ENCODE measurements around the gene ABHD5. TPM values are rescaled to one million over a fixed set of nuclear protein-coding genes. Genes with fewer than 3 reads are reported as not detected.

The ABHD5 gene
- total RNA-seq, 1 donor from 2014 or later: 24.9 TPM

DNA sequence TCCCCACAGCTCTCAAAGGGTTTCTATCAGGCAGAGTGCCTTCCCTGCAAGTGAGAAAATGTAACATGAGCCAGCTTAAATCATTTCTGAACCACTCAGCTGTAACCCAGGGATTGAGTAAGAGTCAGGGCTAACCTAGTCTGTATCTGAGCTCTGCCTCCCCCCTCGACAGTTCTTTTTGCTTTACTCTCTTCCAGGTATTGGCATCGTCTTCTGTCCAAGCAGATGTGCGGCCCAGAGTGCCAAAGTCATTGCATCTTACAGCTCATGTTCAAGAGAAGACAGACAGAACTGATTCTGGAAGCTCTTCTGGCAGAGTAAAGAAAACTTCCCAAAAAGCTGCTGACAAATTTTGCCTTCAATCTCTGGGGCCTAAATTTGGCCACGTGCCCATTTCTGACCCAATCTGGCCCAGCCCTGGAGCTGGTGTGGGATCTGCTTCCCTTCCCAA is 74.8 kb downstream of the ABHD5 start:
- ATAC-seq (ENCODE audit: poor library complexity) (peak; percentile 14), DNase-seq (peak; percentile 54)
- intact Hi-C loops (cut with DNase I): loop anchor here (10.0 kb wide), 1 partner anchor 221 kb away; no protein-coding TSS in a partner anchor

DNA sequence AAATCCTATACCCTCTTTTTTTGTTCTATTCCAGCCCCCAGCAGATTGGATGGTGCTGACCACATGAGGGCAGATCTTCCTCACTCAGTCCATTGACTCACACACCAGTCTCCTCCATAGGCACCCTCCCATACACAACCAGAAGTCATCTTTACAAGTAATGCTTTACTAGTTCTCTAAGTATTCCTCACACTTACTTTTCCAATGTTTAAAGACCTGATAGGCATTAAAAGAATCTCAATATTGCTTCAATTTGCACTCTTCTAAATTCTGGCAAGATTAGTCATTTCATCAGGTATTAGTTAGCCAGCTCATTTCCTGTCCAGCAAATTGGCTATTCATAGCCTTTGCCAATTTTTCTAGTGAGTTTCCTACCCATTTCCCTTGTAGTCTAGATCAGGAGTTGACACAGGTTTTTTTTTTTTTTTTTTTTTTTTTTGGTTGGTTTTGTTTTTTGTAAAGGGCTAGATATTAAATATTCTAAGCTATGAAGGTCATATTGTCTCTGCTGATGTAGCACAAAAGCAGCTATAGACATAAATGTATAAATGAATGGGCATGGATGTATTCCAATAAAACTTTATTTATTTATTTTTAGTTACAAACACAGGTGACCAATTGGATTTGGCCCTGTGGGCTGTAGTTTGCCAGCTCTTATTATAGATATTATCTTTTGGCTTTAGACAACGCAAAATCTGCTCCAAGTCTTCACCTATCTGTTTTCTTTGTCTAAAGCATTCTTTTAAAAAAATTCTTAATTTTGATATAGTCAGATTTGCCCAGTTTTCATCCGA is 76.1 kb downstream of the ABHD5 start:
- no peak for DNase-seq
- no peak for ATAC-seq (ENCODE audit: poor library complexity)
- intact Hi-C loops (cut with DNase I): loop anchor here (10.0 kb wide), 1 partner anchor 222 kb away; no protein-coding TSS in a partner anchor

DNA sequence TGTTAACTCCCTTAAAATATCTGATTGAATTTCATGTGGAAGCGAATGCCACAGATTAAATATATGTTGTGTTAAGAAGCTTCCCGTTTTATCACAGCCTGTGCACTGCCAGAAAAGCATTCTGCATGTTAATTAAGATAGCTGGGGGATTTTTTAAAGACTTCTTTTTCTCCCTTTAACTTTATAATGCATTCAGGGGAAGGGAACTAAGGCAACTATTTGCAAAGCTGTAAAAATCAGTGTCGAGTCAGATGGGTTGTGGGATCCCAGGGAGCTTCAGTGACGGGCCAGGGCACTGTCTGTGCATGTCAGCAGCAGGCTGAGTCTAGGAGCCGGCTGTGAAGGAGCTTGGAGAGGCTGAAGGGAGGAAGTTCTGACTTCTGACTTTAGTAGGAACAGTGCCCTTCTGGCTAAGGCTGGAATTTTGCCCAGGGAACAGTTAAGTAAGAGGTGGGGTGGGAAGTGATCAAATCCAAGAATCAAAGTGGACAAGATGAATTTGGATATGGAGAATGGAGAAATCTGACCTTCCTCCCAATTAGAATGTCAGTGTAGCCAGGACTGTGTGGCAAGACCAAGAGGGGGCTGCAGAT is 77.7 kb downstream of the ABHD5 start:
- peak; percentile 64 for DNase-seq
- peak; percentile 15 for ATAC-seq (ENCODE audit: poor library complexity)
- intact Hi-C loops (cut with DNase I): loop anchor here (10.0 kb wide), 1 partner anchor 224 kb away; no protein-coding TSS in a partner anchor

DNA sequence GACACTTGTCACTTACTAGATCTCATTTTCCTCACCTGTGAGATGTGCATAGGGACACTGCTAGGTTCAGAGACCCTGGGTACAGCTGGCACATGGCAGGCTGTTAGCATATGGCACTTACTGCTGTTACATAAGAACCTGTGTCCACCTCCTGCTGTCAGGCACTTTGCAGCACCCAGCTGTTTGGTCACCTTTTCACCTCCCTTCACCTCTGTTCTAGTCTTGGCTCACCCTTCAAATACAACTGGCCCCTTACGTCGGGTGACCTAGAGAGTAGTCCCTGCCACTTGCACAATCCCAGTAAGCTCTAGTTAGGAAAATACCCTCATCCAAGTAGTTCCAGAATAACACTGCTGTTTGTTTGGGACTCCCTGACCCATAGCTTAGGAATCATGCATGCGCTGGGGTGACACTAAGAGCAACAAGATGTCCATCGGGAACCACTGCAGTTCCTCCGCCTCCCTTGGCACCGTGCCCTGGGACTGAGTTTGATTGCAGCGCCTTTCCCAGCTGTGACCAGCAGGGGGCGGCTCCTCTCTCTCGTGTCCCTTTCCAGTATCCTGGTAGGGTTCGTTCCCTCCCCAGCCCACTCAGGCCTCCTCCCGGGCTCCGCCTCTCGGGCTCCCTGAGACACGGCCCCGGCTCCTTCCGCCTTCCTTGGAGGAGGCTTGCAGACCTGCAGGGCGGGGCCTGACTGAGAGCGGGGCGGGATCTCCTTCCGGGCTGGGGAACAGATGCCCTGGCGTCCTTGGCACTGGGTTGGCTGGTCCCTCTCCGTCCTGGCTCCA is 78.6 kb downstream of the ABHD5 start:
- DNase-seq (peak; percentile 99), ATAC-seq (ENCODE audit: poor library complexity) (peak; percentile 86)
- intact Hi-C loops (cut with DNase I): loop anchor here (10.0 kb wide), 1 partner anchor 224 kb away; no protein-coding TSS in a partner anchor

DNA sequence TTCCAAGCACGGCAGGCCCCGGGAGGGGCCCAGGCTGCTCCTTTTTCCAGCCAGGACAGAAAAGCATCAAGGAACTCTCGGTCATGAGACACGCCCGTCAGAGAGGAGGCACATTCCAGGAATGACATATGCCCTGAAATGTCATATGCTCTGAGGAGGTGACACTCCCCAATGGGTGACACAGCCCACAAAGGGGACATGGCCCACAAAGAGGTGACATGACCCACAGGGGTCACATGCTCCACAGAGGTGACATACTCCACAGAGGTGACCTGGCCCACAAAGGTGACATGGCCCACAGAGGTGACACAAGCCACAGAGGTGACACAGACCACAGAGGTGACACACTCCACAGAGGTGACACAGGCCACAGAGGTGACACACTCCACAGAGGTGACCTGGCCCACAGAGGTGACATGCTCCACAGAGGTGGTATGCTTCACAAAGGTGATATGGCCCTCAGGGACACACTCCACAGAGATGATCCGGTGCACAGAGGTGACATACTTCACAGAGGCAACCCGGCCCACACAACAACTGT is 79.2 kb downstream of the ABHD5 start:
- ATAC-seq (ENCODE audit: poor library complexity): no peak
- intact Hi-C loops (cut with DNase I): loop anchor here (5.0 to 10.0 kb wide), 2 partner anchors 78 to 225 kb away; partner anchors contain the start of gene ABHD5
- no peak for DNase-seq

DNA sequence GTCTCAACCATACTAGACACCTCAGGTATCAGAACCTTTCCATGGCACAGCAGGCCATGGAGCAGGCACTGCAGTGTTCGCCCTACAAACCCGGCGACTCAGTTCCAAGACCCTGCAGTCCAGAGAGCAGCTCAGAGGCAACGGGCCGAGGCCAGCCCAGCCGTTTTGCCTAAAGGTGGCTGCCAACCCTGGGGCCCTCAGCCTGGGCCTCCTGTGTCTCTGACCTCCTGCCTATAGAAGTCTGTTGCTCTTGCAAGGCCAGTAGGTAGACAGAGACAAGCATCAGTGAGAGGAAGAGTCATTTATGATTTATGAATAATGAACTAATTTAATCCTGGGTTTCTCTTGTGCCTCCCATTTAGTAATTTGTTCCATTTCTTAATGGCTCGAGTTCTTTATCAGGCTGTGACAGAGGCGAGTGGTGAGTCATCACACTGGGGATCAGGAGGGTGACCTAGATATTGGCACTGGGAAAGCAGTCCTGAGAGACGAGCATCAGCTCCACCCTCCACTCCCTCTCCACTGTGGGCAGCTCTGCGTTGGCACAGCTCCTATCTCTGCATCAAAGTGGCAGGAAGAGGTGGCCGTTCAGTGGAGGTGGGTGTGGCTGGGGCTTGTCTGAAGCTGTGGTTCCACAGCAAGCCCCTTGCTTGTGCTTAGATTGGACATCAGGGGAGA is 79.8 kb downstream of the ABHD5 start:
- intact Hi-C loops (cut with DNase I): loop anchor here (5.0 kb wide), 1 partner anchor 78 kb away; the partner anchor contains the start of gene ABHD5

DNA sequence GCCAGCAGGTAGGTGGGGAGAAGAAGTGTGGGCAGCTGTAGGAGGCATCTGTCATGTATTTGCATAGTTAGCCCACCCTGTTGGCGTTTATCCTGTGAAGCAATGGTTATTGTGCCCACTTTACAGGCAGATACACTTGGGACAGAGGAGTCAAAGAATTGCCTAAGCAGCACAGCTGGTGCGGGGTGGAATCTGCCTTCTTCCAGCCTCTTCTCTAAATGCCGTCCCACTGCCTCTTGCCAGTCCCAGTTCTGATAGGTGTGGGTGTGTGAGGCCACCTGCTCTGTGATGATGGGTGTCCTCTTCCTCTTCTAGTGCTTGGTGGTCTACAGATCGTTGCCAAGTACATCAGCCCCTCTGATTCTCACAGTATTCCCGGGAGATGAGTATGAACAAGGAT is 80.9 kb downstream of the ABHD5 start:
- intact Hi-C loops (cut with DNase I): loop anchor here (5.0 kb wide), 1 partner anchor 79 kb away; the partner anchor contains the start of gene ABHD5
- ATAC-seq (ENCODE audit: poor library complexity) (no peak), DNase-seq (no peak)

More for the DNA sequence above, 79.8 kb downstream of the ABHD5 start:
- peak; percentile 75 for ATAC-seq (ENCODE audit: poor library complexity)
- peak; percentile 73 for DNase-seq

DNA sequence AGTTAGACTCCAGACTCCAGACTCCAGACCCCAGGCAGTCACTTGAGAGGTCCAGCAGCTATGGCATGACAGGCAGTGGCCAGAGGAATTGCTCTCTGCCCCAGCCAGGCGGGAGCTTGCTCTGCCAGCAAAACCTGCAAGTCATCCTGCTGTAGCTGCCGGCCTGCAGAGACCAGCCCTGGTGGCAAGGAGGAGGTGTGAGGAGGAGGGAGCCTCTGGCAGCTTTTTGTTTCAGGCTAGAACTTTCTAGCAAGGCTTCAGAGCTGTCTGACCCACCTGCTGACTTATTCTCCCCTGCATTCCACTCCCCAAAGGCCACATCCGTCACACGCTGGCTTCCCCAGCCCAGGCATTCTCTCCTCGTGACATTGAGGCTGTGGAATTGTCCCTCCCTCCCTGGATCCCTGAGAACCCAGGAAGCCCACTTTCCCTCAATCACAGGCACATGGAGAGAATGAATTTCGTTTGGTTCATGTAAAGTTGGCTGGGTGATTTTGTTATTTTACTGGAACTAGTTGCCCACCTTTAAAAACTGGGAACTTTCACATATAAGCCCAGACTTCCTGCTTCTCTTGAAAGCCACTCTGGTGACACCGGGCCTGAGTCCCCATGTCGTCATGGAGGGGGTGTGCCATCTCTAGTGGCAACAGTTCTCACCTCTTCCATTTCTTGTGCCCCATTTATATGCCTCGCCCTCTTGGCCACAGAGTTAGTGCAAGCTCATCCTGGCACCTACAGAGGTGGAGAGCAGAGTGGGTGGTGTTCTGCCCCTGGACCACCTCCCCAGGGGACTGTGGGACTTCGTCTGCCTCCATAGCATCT is 82.7 kb downstream of the ABHD5 start:
- peak; percentile 59 for DNase-seq
- intact Hi-C loops (cut with DNase I): loop anchor here (5.0 kb wide), 1 partner anchor 81 kb away; the partner anchor contains the start of gene ABHD5
- peak; percentile 15 for ATAC-seq (ENCODE audit: poor library complexity)

DNA sequence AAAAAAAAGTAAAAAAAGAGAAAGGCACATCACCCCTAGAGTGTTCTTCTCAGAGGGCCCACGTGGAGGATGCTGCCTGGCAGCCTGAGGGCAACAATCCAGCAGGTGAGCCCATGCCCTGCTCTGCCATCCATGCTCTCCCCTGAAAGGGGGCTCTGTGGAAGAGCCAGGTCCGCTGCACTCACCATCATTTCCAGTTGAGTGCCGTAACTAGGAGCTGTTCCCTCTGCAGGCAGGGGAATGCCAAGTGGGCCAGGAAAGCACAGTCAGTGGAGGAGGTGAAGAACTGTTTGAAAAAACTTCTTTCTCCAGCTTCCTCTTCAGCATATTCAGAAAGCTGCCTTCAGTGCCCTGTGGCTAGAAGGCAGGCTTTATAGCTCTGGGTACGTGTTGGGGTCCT is 84.1 kb downstream of the ABHD5 start:
- intact Hi-C loops (cut with DNase I): loop anchor here (5.0 kb wide), 1 partner anchor 82 kb away; the partner anchor contains the start of gene ABHD5
- DNase-seq: no peak
- ATAC-seq (ENCODE audit: poor library complexity): no peak

DNA sequence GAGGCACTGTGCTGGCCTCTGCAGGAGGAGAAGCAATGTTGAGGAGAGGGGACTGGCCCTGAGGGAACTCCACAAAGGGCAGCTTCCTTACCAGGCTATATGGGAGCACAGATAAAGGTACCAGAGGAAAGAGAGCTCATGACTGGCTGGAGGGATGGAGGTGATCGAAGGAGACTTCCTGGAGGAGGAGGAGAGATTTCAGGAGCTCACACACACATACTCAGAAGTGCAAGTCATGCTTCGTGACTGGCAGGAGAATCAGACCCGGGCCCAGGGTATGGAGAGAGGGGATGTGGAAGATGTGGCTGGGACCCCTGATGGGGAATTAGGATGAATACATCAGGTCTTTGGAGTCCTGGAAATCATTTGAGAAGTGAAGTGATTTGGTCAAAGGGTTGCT is 85.4 kb downstream of the ABHD5 start:
- ATAC-seq (ENCODE audit: poor library complexity) (no peak), DNase-seq (no peak)
- intact Hi-C loops (cut with DNase I): no loop called here

DNA sequence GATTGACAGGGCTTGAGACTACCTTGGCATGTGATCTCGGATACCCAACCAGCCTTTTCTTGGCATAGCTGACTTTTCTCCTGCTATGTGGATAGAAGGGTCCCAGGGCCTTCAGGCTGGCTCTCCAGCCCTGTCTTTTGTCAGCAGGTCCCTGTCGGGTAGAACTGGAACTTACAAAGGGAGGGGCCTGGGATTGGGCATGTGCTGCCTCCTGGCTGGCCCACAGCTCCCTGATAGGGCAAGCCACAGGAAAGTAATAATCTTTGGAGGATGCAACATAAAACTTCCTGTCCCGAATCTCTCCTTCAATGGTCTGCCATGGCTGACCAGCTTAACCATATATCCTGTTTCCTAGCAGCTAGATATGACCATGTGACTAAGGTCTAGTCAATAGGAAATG is 89.1 kb downstream of the ABHD5 start:
- DNase-seq (no peak), ATAC-seq (ENCODE audit: poor library complexity) (no peak)
- intact Hi-C loops (cut with DNase I): no loop called here

DNA sequence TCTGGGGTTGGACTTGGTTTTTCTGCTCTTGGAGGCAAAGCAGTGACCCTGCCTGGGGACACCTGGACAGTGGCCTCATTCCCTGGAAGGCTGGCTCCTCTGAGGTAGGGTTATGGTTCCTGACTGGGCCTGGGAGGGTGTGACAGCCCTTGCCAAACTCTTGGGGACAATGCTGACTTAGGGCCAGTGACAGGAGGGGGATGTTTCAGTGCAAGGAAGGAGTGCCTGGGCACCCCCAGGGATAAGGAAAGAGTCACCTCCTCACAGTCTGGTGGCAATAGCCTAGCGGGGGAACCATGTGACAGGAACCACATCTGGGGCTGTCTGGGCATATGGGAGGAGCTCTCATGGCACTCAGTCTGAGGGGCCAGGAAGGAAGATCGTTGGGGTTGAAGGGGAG is 91.8 kb downstream of the ABHD5 start:
- intact Hi-C loops (cut with DNase I): no loop called here
- DNase-seq: no peak
- no peak for ATAC-seq (ENCODE audit: poor library complexity)

Other genes with a start within 250 kb of the ABHD5 start
- gene ANO10, start 68.9 kb upstream of the ABHD5 start, total RNA-seq: 9.9 TPM